Measurements from ENCODE around the gene PTPRZ1.
A peak's percentile ranks its signal among the peaks of the same experiment; 100 is the strongest.

The PTPRZ1 gene

GRCh38 chr7:121960678-121961077, 87.7 kb downstream of the PTPRZ1 start (continued):
- TF ChIP-seq YY2 (tag by site-specific recombination; IDR thresholded peaks at IDR 0.05) (no peak), GLIS2 (tag by site-specific recombination; IDR thresholded peaks at IDR 0.05) (no peak), ZSCAN16 (tag by site-specific recombination; IDR thresholded peaks at IDR 0.05) (no peak), ZNF121 (tag by site-specific recombination; IDR thresholded peaks at IDR 0.05) (no peak), BCL11A (tag by site-specific recombination; IDR thresholded peaks at IDR 0.05; ENCODE audit: low read depth) (no peak), ZBTB20 (tag by site-specific recombination; IDR thresholded peaks at IDR 0.05) (no peak), ATF2 (tag by site-specific recombination; IDR thresholded peaks at IDR 0.05; ENCODE audit: low read depth) (no peak)

GRCh38 chr7:121961089-121961867, 88.3 kb downstream of the PTPRZ1 start:
- POLR2A ChIA-PET, result no interaction called here
- CTCF ChIA-PET, result no interaction called here
- Histone ChIP-seq H3K4me1 (ENCODE audit: control insufficient read depth, insufficient read depth, low read length) (no peaks in the 10 kb centered on the region), H3K27ac (ENCODE audit: extremely low read depth, low read depth, low read length) (no peak overlapping the region), H3K9me3 (ENCODE audit: control insufficient read depth, insufficient read depth, low read depth, low read length) (no peaks in the 10 kb centered on the region), H3K36me3 (ENCODE audit: control insufficient read depth in 2 of 2, insufficient read depth in 1 of 2, low read length in 2 of 2) (no peaks in the 10 kb centered on the region), H3K4me3 (ENCODE audit: low read depth, low read length) (no peak overlapping the region)
- TF ChIP-seq ZNF514 (tag by site-specific recombination; IDR thresholded peaks at IDR 0.05) (no peak), ZNF26 (tag by site-specific recombination; IDR thresholded peaks at IDR 0.05) (no peak), ZNF488 (tag by site-specific recombination; IDR thresholded peaks at IDR 0.05) (no peak), ZBTB17 (tag by site-specific recombination; IDR thresholded peaks at IDR 0.05) (0 out of 2 replicates have a peak, but pooled peaks have one; percentile 38), ZNF776 (tag by site-specific recombination; IDR thresholded peaks at IDR 0.05; ENCODE audit: borderline replicate concordance) (no peak), ZSCAN16 (tag by site-specific recombination; IDR thresholded peaks at IDR 0.05) (no peak)

GRCh38 chr7:121966276-121966934, 93.4 kb downstream of the PTPRZ1 start:
- ChIA-PET POLR2A (no interaction called here), CTCF (interaction anchor here (1.2 kb wide), 1 partner anchor 28 kb away, joined by 3 read pairs; no protein-coding TSS in a partner anchor)
- no peak overlapping the region for H3K27ac ChIP-seq (ENCODE audit: extremely low read depth, low read depth, low read length)
- H3K4me3 ChIP-seq (ENCODE audit: low read depth, low read length), result no peak overlapping the region
- no peaks in the 10 kb centered on the region for H3K36me3 ChIP-seq (ENCODE audit: control insufficient read depth in 2 of 2, insufficient read depth in 1 of 2, low read length in 2 of 2)
- H3K4me1 ChIP-seq (ENCODE audit: control insufficient read depth, insufficient read depth, low read length), result no peaks in the 10 kb centered on the region
- no peaks in the 10 kb centered on the region for H3K9me3 ChIP-seq (ENCODE audit: control insufficient read depth, insufficient read depth, low read depth, low read length)
- TF ChIP-seq ZNF335 (tag by site-specific recombination; conservative IDR thresholded peaks at IDR 0.05), result no peak
- no peak for TF ChIP-seq OVOL3 (tag by site-specific recombination; IDR thresholded peaks at IDR 0.05)
- TF ChIP-seq ZBTB20 (tag by site-specific recombination; IDR thresholded peaks at IDR 0.05), result no peak
- no peak for TF ChIP-seq ZNF133 (tag by site-specific recombination; IDR thresholded peaks at IDR 0.05)
- TF ChIP-seq ZNF610 (tag by site-specific recombination; IDR thresholded peaks at IDR 0.05; ENCODE audit: borderline replicate concordance), result no peak
- TF ChIP-seq ZNF473 (tag by site-specific recombination; IDR thresholded peaks at IDR 0.05), result no peak
- TF ChIP-seq ZNF571 (tag by site-specific recombination; IDR thresholded peaks at IDR 0.05), result no peak
- no peak for TF ChIP-seq HOXC10 (CRISPR knock-in tag; IDR thresholded peaks at IDR 0.05)
- no peak for TF ChIP-seq ZNF544 (tag by site-specific recombination; IDR thresholded peaks at IDR 0.05)
- TF ChIP-seq ZNF155 (tag by site-specific recombination; IDR thresholded peaks at IDR 0.05), result no peak
- no peak for TF ChIP-seq ZNF654 (tag by site-specific recombination; IDR thresholded peaks at IDR 0.05; ENCODE audit: low read depth)
- no peak for TF ChIP-seq ZBTB49 (tag by site-specific recombination; IDR thresholded peaks at IDR 0.05; ENCODE audit: low read depth)
- no peak for TF ChIP-seq MYNN (tag by site-specific recombination; IDR thresholded peaks at IDR 0.05; ENCODE audit: borderline replicate concordance)
- no peak for TF ChIP-seq ZNF366 (tag by site-specific recombination; conservative IDR thresholded peaks at IDR 0.05)
- TF ChIP-seq ZNF830 (tag by site-specific recombination; IDR thresholded peaks at IDR 0.05; ENCODE audit: low read depth), result no peak
- TF ChIP-seq BCL11B (tag by site-specific recombination; IDR thresholded peaks at IDR 0.05; ENCODE audit: low read depth), result no peak
- no peak for TF ChIP-seq ZNF114 (tag by site-specific recombination; IDR thresholded peaks at IDR 0.05)
